Neural progenitor cell (in vitro differentiated cells): ENCODE data around the gene LIN28B. TPM values are rescaled to one million over a fixed set of nuclear protein-coding genes. Genes with fewer than 3 reads are reported as not detected.
"Not testable (repeated sequence)": the region's sequence is repeated elsewhere in the genome, so short reads cannot be mapped to it uniquely, and the experiment has no call there.

ENCODE experiments used
- DNase-seq: peaks from one replicate; pipeline ENCODE4 v3.0.0-alpha.2; 2016; ENCODE audit warnings: low spot score
- H2AFZ ChIP-seq: fragments of 200-600 bp; sonication (generic); replicated peaks from 2 replicates; pipeline ENCODE4 v1.6.1; 2016; ENCODE audit warnings: antibody characterized with exemption
- H3F3A ChIP-seq: fragments of 200-600 bp; sonication (generic); 2 replicates; pipeline ENCODE4 v1.6.1; 2016; ENCODE audit warnings: antibody characterized with exemption, low read depth
- H3K27ac ChIP-seq: fragments of 200-600 bp; sonication (generic); 2 replicates; pipeline ENCODE4 v1.5.1; 2016; ENCODE audit warnings: mild to moderate bottlenecking
- H3K27me3 ChIP-seq: fragments of 200-600 bp; sonication (generic); 2 replicates; pipeline ENCODE4 v1.6.1; 2016; ENCODE audit warnings: mild to moderate bottlenecking, moderate library complexity
- H3K36me3 ChIP-seq: fragments of 200-600 bp; sonication (generic); 2 replicates; pipeline ENCODE4 v1.5.1; 2016
- H3K4me1 ChIP-seq: fragments of 200-600 bp; sonication (generic); 2 replicates; pipeline ENCODE4 v1.6.1; 2016; ENCODE audit warnings: mixed run types
- H3K4me2 ChIP-seq: fragments of 200-600 bp; sonication (generic); 2 replicates; pipeline ENCODE4 v1.6.1; 2016
- H3K4me3 ChIP-seq: fragments of 200-600 bp; sonication (generic); 2 replicates; pipeline ENCODE4 v1.5.1; 2016
- H3K79me2 ChIP-seq: fragments of 200-600 bp; sonication (generic); 2 replicates; pipeline ENCODE4 v1.6.1; 2016; ENCODE audit warnings: low read depth
- H3K9ac ChIP-seq: fragments of 200-600 bp; sonication (generic); 2 replicates; pipeline ENCODE4 v1.6.1; 2016
- H3K9me3 ChIP-seq: fragments of 200-600 bp; sonication (generic); 2 replicates; pipeline ENCODE4 v1.5.1; 2016; ENCODE audit warnings: low read depth
- H4K20me1 ChIP-seq: fragments of 200-600 bp; sonication (generic); 2 replicates; pipeline ENCODE4 v1.6.1; 2016; ENCODE audit warnings: low read depth
- H3K27ac Mint-ChIP-seq: 3 replicates; pipeline ENCODE4 v1.8.0; 2021; ENCODE audit warnings: mixed read lengths
- H3K27me3 Mint-ChIP-seq: 2 replicates; pipeline ENCODE4 v1.8.0; 2022; ENCODE audit warnings: low read depth, mild to moderate bottlenecking, inconsistent platforms, moderate library complexity, mixed read lengths; ENCODE audit not compliant: insufficient read depth
- H3K36me3 Mint-ChIP-seq: 3 replicates; pipeline ENCODE4 v1.8.0; 2021; ENCODE audit warnings: mixed read lengths
- H3K4me1 Mint-ChIP-seq: 3 replicates; pipeline ENCODE4 v1.8.0; 2021; ENCODE audit warnings: mixed read lengths
- H3K4me3 Mint-ChIP-seq: 3 replicates; pipeline ENCODE4 v1.8.0; 2021; ENCODE audit warnings: mild to moderate bottlenecking, moderate library complexity, mixed read lengths
- H3K9me3 Mint-ChIP-seq: 3 replicates; pipeline ENCODE4 v1.8.0; 2020; ENCODE audit warnings: mixed read lengths
- CTCF ChIP-seq: fragments of 200-600 bp; sonication (generic); IDR thresholded peaks from 2 replicates; pipeline ENCODE4 v1.5.1; 2017; ENCODE audit warnings: antibody characterized with exemption, mild to moderate bottlenecking
- EZH2 ChIP-seq: fragments of 200-600 bp; sonication (generic); IDR thresholded peaks from 2 replicates; pipeline ENCODE4 v1.6.1; 2017; ENCODE audit warnings: antibody characterized with exemption, mild to moderate bottlenecking, moderate library complexity
- EZH2phosphoT487 ChIP-seq: fragments of 200-600 bp; sonication (generic); IDR thresholded peaks from 2 replicates; pipeline ENCODE4 v1.6.1; 2017; ENCODE audit warnings: antibody characterized with exemption
- total RNA-seq: library from RNA; depleted of rRNA; stranded (reverse); fragments of >200 nt; gene quantifications from 2 replicates; pipeline ENCODE4 v1.2.3, GENCODE V29; 2015; ENCODE audit warnings: low replicate concordance

Gene LIN28B
- total RNA-seq, 1 donor from 2014 or later = 165 TPM

- H3K4me1 ChIP-seq = peaks cover 8% of the 10 kb centered on the region
- H3K27me3 Mint-ChIP-seq = no peaks in the 10 kb centered on the region
- no peaks in the 10 kb centered on the region for H3K27me3 ChIP-seq
- peaks cover 9% of the 10 kb centered on the region for H3K4me1 Mint-ChIP-seq
- H3F3A ChIP-seq = no peaks in the 10 kb centered on the region
- peaks cover 24% of the 10 kb centered on the region for H3K36me3 ChIP-seq
- no peak overlapping the region for H3K27ac ChIP-seq
- no peaks in the 10 kb centered on the region for H3K9me3 ChIP-seq
- H3K27ac Mint-ChIP-seq = no peak overlapping the region
- peaks cover 7% of the 10 kb centered on the region for H3K9me3 Mint-ChIP-seq
- DNase-seq = no peak
- H2AFZ ChIP-seq = no peak overlapping the region
- H3K79me2 ChIP-seq = peaks cover 100% of the 10 kb centered on the region
- no peak overlapping the region for H3K9ac ChIP-seq
- peaks cover 63% of the 10 kb centered on the region for H3K36me3 Mint-ChIP-seq
- no peak overlapping the region for H3K4me3 ChIP-seq
- H3K4me2 ChIP-seq = no peak overlapping the region
- no peak overlapping the region for H3K4me3 Mint-ChIP-seq
- TF ChIP-seq CTCF (no peak), EZH2phosphoT487 (no peak), EZH2 (no peak)
- H4K20me1 ChIP-seq = peaks cover 10% of the 10 kb centered on the region
These were observed 26.4 kb downstream of the LIN28B start for GRCh38 chr6:104983296-104983695.

GRCh38 chr6:104983776-104984175 lies 26.9 kb downstream of the LIN28B start:
- Histone ChIP-seq H3K36me3 (peaks cover 22% of the 10 kb centered on the region), H3K27me3 (no peaks in the 10 kb centered on the region), H2AFZ (no peak overlapping the region), H3K27ac (no peak overlapping the region), H3K4me2 (no peak overlapping the region), H3K79me2 (peaks cover 100% of the 10 kb centered on the region), H3F3A (no peaks in the 10 kb centered on the region), H3K9me3 (no peaks in the 10 kb centered on the region), H3K4me1 (peaks cover 8% of the 10 kb centered on the region), H4K20me1 (peaks cover 10% of the 10 kb centered on the region), H3K9ac (no peak overlapping the region), H3K4me3 (no peak overlapping the region)
- Mint-ChIP-seq H3K4me1 (peaks cover 9% of the 10 kb centered on the region), H3K27ac (no peak overlapping the region), H3K9me3 (peaks cover 10% of the 10 kb centered on the region), H3K27me3 (no peaks in the 10 kb centered on the region), H3K4me3 (no peak overlapping the region), H3K36me3 (peaks cover 62% of the 10 kb centered on the region)
- no peak for TF ChIP-seq CTCF
- no peak for TF ChIP-seq EZH2
- no peak for TF ChIP-seq EZH2phosphoT487
- DNase-seq = no peak

DNA sequence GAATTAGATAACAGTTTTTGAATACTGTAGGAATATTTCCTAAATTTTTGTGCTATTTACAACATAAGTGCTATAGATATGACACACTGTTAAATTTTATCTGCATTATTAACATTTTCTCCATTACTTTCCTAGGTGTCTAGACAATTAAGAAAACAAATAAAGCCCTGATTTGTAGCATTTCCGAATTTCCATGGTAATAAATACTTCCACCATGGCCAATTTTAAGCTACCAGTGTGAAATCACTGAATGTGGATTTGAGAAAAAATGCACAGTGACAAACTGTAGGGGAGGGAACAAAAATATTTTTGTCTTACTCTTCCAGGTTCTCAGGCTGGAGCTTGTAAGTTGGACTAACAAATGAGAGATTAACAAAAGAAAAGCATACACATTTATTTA lies 27.9 kb downstream of the LIN28B start:
- Histone ChIP-seq H2AFZ (no peak overlapping the region), H3K79me2 (peaks cover 100% of the 10 kb centered on the region), H3K9me3 (no peaks in the 10 kb centered on the region), H3K36me3 (peaks cover 25% of the 10 kb centered on the region), H3K27ac (no peak overlapping the region), H3K9ac (no peak overlapping the region), H3F3A (peaks cover under 1% of the 10 kb centered on the region), H3K4me2 (no peak overlapping the region), H3K4me3 (no peak overlapping the region), H3K27me3 (no peaks in the 10 kb centered on the region), H4K20me1 (peaks cover 10% of the 10 kb centered on the region), H3K4me1 (peaks cover 4% of the 10 kb centered on the region)
- Mint-ChIP-seq H3K9me3 (peaks cover 14% of the 10 kb centered on the region), H3K4me1 (peaks cover 9% of the 10 kb centered on the region), H3K27ac (no peak overlapping the region), H3K27me3 (no peaks in the 10 kb centered on the region), H3K4me3 (no peak overlapping the region), H3K36me3 (peaks cover 65% of the 10 kb centered on the region)
- no peak for TF ChIP-seq CTCF
- no peak for TF ChIP-seq EZH2phosphoT487
- TF ChIP-seq EZH2 = no peak
- DNase-seq = no peak

- H4K20me1 ChIP-seq, H3K27ac Mint-ChIP-seq, H3K9ac ChIP-seq, H3K4me3 Mint-ChIP-seq, H3K4me3 ChIP-seq, H3K9me3 ChIP-seq, H3K4me1 Mint-ChIP-seq, H3K4me2 ChIP-seq, H3K27me3 Mint-ChIP-seq, H3K4me1 ChIP-seq, H3K27me3 ChIP-seq, H3F3A ChIP-seq, H2AFZ ChIP-seq, DNase-seq: not testable (repeated sequence)
- Histone ChIP-seq H3K79me2 (peaks cover 100% of the 10 kb centered on the region), H3K27ac (peak overlapping the region; percentile 42), H3K36me3 (peaks cover 19% of the 10 kb centered on the region)
- Mint-ChIP-seq H3K36me3 (peaks cover 65% of the 10 kb centered on the region), H3K9me3 (peaks cover 19% of the 10 kb centered on the region)
These were observed 29.0 kb downstream of the LIN28B start for GRCh38 chr6:104985875-104986274.
